ENCODE data around the gene SORCS2. TPM values are rescaled to one million over a fixed set of nuclear protein-coding genes. Genes with fewer than 3 reads are reported as not detected.

SORCS2 gene
- total RNA-seq, 4 donors from 2014 or later: 0.53 to 9.9 (median 0.90) TPM

DNA sequence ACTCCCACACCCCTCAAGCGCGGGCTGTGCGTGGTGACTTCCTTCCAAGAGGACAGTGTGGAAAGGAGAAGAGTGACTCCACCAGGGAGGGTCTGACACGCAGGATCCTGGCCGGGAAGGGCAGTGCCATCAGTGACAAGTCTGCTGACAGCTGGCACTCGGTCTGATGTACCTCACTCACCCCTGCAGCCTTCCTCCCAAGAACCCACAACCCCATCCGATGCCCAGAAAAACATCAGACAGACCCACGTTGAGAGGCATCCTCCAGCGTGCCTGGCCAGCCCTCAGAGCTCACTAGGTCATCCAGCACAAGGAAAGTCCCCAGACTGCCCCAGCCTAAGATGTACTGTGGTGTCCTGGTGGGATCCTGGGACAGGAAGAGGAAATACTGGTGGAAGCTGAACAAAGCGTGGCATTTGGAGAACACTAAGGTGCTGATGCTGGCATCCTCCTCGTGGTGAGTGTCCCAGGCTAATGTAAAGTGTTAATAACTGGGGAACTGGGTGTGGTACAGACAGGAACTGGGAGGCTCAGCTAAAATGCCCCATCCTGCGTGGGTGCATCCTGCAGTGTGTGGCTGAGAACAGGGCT, 442.4 kb downstream of the SORCS2 start:
- Histone ChIP-seq H3K4me3 (no peak overlapping the region), H3K27ac (no peak overlapping the region), H3K27me3 (no peaks in the 10 kb centered on the region), H3K36me3 (no peaks in the 10 kb centered on the region), H3K9me3 (no peaks in the 10 kb centered on the region), H3K4me1 (peaks cover 0 to 6% (median 0%) of the 10 kb centered on the region in 4 donors)
- TF ChIP-seq POLR2A (IDR thresholded peaks at IDR 0.05): no peak
- no peak for DNase-seq

DNA sequence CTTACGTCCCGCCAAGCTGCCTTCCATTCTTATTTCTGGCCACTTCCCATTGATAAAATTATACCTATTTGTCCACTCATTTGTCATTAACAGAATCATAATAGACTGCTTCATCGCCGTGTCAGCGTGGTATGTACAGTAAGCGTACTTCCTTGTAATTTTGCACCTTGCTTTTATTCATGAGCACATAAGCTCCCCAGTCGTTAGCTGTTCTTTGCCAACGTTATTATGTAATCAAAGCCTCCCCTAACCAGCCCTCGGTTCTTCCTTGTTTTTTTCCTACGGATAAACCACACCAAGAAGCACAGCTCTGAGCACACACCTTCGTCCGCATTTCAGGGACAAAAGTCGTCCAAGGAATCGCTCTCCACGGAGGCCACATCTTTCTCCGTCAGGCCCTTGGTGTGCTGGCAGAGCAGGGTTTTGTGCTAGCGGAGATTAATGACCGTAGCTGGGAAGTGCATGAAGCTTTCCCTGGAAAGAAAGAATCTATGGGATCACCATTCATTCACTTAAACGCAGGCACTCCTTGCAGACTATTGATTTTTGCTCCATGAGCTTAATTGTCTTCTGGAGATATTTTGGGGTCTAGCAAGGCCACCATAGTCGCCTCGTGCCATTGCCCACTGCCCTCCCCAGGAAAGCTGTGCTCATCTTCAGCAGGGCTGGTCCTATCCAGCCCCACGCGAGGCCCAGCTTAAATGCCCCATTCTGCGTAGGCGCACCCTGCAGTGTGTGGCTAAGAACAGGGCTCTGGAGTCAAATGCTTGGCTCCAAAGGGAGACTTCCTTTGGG, 443.3 kb downstream of the SORCS2 start:
- Histone ChIP-seq H3K27me3 (no peaks in the 10 kb centered on the region), H3K4me3 (no peak overlapping the region), H3K36me3 (no peaks in the 10 kb centered on the region), H3K4me1 (peaks cover 0 to 6% (median 0%) of the 10 kb centered on the region in 4 donors), H3K9me3 (no peaks in the 10 kb centered on the region), H3K27ac (no peak overlapping the region)
- TF ChIP-seq, protein P1, sequence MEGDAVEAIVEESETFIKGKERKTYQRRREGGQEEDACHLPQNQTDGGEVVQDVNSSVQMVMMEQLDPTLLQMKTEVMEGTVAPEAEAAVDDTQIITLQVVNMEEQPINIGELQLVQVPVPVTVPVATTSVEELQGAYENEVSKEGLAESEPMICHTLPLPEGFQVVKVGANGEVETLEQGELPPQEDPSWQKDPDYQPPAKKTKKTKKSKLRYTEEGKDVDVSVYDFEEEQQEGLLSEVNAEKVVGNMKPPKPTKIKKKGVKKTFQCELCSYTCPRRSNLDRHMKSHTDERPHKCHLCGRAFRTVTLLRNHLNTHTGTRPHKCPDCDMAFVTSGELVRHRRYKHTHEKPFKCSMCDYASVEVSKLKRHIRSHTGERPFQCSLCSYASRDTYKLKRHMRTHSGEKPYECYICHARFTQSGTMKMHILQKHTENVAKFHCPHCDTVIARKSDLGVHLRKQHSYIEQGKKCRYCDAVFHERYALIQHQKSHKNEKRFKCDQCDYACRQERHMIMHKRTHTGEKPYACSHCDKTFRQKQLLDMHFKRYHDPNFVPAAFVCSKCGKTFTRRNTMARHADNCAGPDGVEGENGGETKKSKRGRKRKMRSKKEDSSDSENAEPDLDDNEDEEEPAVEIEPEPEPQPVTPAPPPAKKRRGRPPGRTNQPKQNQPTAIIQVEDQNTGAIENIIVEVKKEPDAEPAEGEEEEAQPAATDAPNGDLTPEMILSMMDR (IDR thresholded peaks at IDR 0.05): no peak
- TF ChIP-seq POLR2A (IDR thresholded peaks at IDR 0.05): no peak
- DNase-seq: no peak

DNA sequence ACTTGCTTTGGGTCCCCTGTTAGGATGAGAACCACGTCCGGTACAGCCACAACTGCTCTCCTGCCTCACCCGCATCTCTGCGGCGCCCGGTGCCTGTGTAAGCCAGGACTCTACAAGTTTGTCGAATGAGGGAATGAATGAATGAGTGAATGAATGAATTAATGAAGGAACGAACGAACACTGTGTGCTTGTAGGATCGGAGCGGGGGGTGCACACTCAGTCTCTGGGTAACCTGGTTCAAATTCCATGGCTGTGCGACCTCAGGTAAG, 443.8 kb downstream of the SORCS2 start:
- Histone ChIP-seq H3K27ac (no peak overlapping the region), H3K9me3 (no peaks in the 10 kb centered on the region), H3K27me3 (no peaks in the 10 kb centered on the region), H3K36me3 (no peaks in the 10 kb centered on the region), H3K4me3 (no peak overlapping the region), H3K4me1 (peaks cover 0 to 5% (median 0%) of the 10 kb centered on the region in 4 donors)
- no peak for TF ChIP-seq POLR2A (IDR thresholded peaks at IDR 0.05)
- TF ChIP-seq, protein P1 (IDR thresholded peaks at IDR 0.05): no peak
- DNase-seq: no peak

DNA sequence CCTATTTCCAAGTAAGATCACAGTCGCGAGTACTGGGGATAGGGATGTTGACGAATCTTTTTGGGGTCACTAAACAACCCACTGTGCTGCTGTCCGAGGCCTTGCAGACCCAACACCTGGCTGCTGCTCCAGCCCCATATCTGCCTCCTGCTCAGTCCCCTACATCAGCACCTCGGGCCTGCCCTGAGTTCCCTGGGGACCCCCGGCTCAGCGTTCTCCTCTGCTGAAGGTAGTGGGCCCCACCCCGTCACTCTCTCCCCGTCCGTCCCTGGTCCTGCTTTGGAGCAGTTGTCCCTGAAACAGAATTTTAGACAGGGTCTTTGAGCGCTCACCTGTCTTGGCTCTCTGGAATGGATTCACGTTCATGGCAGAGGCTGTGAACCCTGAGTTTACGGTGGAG, 444.8 kb downstream of the SORCS2 start:
- no peaks in the 10 kb centered on the region for H3K4me1 ChIP-seq
- H3K27ac ChIP-seq: no peak overlapping the region
- no peak for DNase-seq
- H3K4me3 ChIP-seq: no peak overlapping the region
- H3K27me3 ChIP-seq: no peaks in the 10 kb centered on the region
- H3K36me3 ChIP-seq: no peaks in the 10 kb centered on the region
- no peak for TF ChIP-seq POLR2A (IDR thresholded peaks at IDR 0.05)
- TF ChIP-seq, protein P1 (IDR thresholded peaks at IDR 0.05): no peak
- no peaks in the 10 kb centered on the region for H3K9me3 ChIP-seq

DNA sequence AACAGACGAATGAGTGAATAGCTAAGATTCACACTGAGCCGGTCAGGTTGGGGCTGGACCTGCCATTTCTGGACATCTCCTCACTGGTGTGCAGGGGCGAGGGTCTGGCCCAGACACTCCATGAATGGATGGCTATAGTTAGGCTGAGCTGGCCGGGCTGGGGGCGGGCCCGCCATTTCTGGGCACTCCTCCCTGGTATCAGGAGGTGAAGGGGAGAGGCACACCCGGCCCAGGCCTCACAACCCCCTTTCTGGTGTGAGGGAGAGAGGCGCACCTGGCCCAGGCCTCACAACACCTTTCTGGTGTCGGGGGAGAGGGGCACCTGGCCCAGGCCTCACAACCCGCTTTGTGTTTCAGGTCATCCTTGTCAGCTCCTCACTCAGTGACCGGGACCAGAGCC, 445.6 kb downstream of the SORCS2 start:
- Histone ChIP-seq H3K9me3 (no peaks in the 10 kb centered on the region), H3K36me3 (no peaks in the 10 kb centered on the region), H3K4me3 (no peak overlapping the region), H3K4me1 (no peaks in the 10 kb centered on the region), H3K27me3 (no peaks in the 10 kb centered on the region), H3K27ac (no peak overlapping the region)
- no peak for DNase-seq
- TF ChIP-seq, protein P1 (IDR thresholded peaks at IDR 0.05): no peak
- no peak for TF ChIP-seq POLR2A (IDR thresholded peaks at IDR 0.05)

DNA sequence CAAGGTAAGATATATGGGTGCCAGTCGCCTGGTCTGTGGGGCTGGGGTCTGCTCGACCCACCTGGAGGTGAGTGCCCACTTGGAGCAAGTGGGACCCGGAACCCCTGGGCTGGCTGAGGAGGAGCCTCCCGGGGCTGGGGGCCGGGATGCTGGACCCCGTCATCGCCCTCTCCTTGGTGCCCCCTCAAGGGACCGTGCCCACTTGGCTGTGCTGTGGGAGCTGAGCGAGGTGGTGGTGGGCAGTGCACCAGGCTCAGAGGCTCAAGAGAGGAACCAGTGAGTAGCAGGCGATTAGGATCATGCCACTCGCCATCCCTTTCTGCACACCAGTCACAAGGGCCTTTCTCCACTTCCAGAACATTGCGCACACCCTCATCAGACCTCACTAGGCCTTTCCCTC, 446.2 kb downstream of the SORCS2 start:
- no peak for DNase-seq
- H3K27me3 ChIP-seq: no peaks in the 10 kb centered on the region
- no peak overlapping the region for H3K27ac ChIP-seq
- TF ChIP-seq POLR2A (IDR thresholded peaks at IDR 0.05): no peak
- TF ChIP-seq, protein P1 (IDR thresholded peaks at IDR 0.05): no peak
- no peak overlapping the region for H3K4me3 ChIP-seq
- H3K4me1 ChIP-seq: no peaks in the 10 kb centered on the region
- H3K36me3 ChIP-seq: no peaks in the 10 kb centered on the region
- no peaks in the 10 kb centered on the region for H3K9me3 ChIP-seq

Data from Peyer's patch (tissue), 4 donors.